HG03175 (cell line): ENCODE results near the gene MAGI2.

Experiments used
- ATAC-seq: cut with Tn5 transposase; IDR thresholded peaks from one replicate; pipeline ENCODE4 v1.9.1; 2021; ENCODE audit warnings: mild to moderate bottlenecking, moderate library complexity; ENCODE audit not compliant: unreplicated experiment

Gene MAGI2

GRCh38 chr7:79272938-79273337 lies 180.5 kb downstream of the MAGI2 start:
- no peak for ATAC-seq

DNA sequence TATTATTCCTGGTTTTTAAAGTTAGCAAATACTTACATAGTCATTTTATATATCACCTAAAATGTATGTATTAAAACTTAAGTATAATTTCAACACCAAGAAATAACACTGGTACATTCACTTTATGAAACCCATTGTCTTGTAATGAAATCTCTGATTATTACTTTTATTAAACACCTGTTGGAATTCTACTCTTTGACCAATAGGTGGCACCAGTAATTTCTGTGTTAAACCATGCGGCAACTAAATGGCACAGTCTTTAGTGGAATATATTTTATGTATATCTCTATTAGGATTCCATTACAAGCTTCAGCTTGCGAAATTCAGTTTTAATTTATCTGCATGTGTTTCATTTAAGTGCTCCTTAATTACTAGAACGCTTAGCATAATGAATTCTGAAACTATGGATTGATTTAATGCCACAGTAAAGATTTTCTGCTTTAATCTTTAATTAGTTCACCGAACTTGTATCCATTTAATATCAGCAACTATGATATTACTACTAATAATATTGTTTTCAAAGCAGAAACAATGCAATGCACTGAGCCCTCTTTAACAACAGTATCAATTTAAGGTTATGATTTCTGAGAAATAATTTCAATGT lies 181.3 kb downstream of the MAGI2 start:
- ATAC-seq: peak; percentile 83

DNA sequence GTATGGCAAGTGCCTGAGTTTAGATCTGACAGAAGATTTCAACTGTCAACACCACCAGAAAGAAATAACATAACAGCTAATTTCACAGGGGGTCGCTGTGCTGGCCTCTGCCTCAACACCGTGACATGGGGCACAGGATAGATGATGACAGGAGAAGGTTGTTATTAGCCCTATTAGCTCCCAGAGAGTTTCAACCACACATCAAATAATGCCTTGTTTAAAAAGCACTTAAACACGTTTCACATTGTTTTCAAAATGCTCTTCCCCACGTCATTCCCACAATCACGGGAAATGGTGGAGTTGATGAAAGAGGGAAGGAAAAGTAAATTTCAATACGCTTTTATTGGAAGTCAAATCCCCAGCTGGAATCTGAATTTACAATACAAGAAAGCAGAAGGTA lies 184.7 kb downstream of the MAGI2 start:
- no peak for ATAC-seq

DNA sequence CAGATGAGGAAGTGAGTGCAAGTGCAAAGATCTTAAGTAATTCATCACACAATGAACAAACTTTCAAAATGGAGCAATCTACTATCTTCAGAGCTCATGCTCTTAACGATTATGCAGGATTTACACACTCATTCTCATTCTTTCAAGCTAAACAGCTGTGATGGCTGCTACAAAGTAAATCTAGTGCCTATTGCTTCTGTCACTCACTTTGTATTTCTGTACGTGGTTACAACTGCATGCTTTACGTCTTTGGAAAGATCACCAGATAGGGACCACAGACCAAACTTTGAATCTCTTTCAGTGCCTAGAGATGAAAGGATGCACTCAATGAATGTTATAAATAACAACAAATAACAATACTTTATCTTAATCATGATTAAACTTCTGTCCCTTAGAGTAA lies 194.6 kb downstream of the MAGI2 start:
- no peak for ATAC-seq

DNA sequence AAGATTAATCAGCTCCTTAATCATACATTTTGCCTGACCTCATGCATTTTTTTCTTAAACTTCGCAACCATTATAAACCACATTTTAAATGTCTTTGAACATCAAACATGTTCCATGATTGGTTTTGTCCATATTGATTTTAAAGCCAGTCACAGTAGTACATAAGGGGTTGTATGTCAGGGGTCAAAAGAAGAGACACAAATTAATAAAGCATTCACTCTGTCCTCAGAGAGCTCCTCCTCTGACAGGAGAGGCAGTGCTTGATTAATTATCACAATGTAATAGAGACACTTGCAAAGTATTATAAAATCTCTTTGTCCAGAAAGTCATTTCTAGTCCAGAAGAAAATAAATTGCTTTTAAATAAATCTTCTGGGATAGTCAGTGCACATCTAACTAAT lies 195.5 kb downstream of the MAGI2 start:
- no peak for ATAC-seq

- ATAC-seq: no peak
Measured at GRCh38 chr7:79245623-79246249, 207.7 kb downstream of the MAGI2 start.

DNA sequence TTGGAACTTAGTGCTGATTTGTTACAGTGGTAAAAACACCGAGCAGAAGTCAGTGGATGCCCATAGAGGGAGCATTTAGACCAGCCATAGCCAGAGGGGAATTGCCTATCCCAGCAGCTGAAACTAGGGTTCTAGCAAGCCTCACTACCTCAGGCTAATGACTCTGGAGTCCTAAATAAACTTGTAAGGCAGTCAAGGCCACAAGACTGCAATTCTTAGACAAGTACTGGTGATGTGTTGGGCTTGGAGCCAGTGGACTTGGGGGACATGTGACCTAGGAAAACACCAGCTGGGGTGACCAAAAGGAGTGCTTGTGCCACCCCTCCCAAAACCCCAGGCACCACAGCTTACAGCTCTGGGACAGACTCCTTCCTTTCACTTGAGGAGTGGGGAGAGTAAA lies 209.0 kb downstream of the MAGI2 start:
- no peak for ATAC-seq

DNA sequence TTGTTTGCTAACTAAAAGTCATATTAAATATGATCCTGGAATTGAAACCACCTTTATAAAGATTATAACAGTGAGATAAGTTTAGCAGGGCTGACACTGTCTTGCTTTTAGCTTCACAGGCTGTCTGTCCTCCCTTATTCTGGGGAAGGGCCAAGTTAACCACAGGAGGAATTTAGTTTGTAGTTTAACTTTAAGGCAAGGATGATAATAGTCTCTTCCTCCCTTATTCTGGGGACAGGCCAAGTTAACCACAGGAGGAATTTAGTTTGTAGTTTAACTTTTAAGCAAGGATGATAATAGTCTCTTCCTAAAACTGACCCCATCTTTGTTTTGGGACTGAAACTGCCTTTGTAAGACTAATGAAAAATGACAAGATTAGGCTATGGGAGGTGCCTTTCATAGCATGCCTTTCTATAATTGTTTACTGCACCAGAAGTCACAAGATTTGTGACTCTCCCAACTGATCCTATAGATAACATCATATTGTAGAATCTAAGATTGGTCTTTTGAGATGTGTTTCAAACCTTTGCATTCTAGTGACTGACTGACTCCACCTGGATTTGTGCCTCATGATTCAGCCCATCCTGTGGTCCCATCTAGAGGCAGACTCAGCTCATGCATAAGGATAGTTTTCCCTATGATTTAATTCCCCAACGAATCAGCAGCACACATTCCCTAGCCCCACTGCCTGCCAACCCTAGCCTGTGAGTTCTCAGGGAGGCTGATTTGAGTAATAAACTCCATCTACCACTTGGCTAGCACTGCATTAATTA lies 212.0 kb downstream of the MAGI2 start:
- ATAC-seq: no peak

DNA sequence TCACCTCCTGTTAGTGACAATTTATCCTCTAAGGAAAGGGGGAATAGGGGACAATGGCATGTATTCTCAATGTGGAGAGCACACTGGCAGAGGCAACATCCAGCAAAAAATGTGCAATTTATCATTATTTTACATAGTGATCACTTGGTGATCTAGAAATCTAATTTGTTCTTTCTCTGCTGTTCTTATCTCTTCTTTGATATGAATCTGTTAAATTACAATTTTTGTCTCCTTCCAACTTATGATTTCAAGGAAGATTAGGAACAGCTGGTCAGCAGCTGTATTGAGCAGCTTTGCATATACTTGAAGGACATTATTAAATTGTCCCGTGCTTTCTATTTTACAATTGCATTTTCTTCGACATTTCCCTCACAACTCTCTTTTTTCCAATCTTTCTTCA lies 213.1 kb downstream of the MAGI2 start:
- ATAC-seq: no peak

DNA sequence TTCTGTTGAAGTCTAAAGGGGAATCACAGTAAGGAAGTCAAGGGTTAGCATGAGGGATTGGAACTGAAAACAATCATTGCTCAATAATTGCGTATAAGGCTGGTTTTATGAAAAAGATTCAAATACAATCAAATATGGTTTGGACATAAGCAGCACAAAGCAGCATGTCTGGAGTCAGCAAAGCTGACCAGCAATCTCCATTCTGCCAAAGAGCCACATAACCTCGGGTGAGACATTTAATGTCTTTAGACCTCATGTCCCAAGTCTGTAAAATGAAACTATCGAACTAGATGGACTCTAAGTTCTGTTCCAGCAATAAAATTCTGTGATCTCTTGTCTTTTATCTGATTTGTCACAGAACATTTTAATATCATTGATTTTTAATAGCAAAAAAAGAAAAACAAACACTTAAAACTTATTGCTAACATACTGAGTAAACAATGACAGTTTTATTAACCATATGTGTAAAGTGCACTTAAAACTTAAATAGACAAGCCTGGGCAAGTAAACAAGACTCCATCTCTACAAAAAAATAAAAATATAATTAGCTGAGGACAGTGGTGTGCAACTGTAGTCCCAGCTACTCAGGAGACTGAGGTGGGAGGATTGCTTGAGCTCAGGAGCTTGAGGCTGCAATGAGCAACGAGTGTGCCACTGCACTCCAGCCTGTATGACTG lies 217.0 kb downstream of the MAGI2 start:
- no peak for ATAC-seq

- ATAC-seq: no peak
Measured at GRCh38 chr7:79227044-79227443, 226.4 kb downstream of the MAGI2 start.

GRCh38 chr7:79221211-79221610 lies 232.3 kb downstream of the MAGI2 start:
- ATAC-seq: no peak

DNA sequence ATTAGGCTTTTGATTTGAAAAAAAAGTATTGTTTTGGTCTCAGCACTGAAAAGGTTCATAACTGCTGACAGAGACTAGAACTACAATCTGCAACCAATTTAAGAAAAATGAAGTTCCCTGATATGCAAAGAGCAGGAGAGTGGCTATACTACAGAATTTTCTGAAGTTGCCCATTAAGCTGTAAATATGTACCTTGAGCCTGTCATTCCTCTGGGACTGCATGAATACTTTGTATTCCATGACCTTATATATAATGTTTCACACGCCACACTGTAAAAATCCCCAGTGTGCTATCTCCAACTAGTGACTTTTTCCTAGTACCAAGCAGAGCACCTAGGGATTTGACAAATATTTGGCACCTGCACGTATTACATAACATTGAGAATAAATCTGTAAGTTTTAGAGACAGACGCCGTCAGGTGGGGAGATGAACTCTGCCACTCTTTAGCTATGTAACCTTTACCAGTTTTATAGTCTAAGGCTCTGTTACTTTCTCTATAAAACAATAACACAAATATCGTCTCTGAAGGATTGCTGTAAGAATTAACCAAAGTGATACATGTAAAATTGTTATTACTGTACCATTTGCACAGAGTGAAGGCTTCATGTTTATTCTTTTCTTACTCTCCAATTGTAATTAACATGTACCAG lies 235.4 kb downstream of the MAGI2 start:
- ATAC-seq: no peak

GRCh38 chr7:79217468-79217867 lies 236.0 kb downstream of the MAGI2 start:
- ATAC-seq: no peak

DNA sequence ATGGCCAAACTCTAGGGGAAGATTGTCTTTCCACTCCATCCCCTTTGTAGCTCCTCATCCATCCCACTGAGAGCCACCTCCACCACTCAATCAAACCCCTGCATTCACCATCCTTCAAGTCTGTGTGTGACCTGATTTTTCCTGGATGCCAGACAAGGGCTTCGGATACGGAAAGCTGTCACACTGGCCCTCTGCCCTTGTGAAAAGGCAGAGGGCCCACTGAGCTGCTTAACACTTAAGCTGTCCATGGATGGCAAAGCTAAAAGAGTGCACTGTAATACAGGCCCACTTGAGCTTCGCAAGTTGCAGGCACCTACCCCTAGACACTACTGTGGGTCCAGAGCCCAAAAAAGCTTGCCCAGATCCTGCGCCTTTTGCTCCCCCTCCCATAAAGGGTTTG lies 237.2 kb downstream of the MAGI2 start:
- ATAC-seq: no peak

GRCh38 chr7:79212334-79212733 lies 241.1 kb downstream of the MAGI2 start:
- ATAC-seq: no peak

DNA sequence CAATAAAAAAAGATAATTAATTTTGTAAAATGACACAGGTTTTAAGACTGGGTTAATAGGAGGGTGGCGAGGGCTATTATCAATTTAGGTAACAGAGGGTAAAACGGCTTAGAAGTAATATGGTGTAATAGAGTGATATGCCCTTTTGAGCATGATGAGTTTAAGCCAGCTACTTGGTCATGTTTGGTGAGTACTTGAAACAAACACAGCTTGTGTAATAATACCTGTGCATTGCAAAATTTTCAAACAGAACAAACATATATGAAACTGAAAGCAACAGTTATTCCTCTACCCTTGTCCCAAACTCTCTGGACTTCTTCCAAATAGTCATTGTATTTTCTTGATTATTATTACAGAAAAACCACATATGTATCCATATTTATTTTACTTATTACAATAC lies 241.7 kb downstream of the MAGI2 start:
- no peak for ATAC-seq

DNA sequence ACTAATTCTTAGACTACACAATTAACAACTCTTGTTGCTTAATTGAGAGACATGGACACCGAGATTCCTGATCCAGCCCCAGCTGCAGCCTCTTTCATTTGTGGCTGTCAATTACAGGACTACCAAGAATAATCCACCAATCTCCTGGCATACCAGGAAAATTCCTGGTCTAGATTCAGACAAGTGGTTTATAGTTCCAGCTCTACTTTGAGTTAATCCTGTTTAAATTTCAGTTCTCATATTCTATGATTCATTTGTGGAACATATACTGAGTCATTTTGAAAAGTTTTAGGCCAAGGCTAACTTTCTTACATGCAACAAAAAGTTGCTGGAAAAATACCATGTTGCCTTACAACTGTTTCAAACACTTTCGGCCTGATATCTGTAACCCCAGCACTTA lies 253.5 kb downstream of the MAGI2 start:
- ATAC-seq: no peak

DNA sequence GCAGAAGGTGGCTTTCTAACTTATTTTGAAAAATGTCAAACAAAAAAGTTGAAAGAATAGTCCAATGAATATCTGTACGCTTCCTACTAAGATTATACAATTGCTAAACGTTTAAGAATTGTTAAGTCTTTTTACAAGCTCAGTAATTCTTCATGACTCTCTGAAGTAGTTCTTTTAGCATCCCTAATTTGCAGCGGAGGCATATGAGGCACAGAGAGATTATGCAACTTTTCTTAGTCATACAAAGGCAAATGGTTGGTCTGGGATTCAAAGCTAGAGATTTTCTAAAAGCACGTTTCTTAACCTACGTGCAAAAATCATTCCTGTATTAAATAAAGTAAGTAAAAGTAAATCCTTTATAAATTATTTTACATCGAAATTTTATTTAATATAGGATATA lies 254.2 kb downstream of the MAGI2 start:
- ATAC-seq: no peak

GRCh38 chr7:79185605-79186004 lies 267.9 kb downstream of the MAGI2 start:
- no peak for ATAC-seq

DNA sequence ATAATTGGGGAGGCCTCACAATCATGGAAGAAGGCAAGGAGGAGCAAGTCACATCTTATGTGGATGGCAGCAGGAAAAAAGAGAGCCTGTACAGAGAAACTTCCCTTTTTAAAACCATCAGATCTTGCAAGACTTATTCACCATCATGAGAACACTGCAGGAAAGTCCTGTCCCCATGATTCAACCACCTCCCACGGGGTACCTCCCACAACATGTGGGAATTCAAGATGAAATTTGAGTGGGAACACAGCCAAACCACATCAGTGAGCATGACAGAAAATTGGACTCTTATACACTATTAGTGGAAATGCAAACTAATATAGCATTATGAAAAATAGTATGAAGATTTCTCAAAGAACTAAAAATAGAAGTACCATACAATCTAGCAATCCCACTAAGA lies 271.2 kb downstream of the MAGI2 start:
- no peak for ATAC-seq
